DMS153 treated with DMSO at 0.1 percent for 48 hours (cell line): ENCODE data around the gene KRTAP4-2.
"Not testable (repeated sequence)": the region's sequence is repeated elsewhere in the genome, so short reads cannot be mapped to it uniquely, and the experiment has no call there.

Experiments
- DNase-seq: peaks from one replicate; lab custom pipeline; 2025; ENCODE audit not compliant: unreplicated experiment; lab: John Stamatoyannopoulos, UW

Gene KRTAP4-2

DNA sequence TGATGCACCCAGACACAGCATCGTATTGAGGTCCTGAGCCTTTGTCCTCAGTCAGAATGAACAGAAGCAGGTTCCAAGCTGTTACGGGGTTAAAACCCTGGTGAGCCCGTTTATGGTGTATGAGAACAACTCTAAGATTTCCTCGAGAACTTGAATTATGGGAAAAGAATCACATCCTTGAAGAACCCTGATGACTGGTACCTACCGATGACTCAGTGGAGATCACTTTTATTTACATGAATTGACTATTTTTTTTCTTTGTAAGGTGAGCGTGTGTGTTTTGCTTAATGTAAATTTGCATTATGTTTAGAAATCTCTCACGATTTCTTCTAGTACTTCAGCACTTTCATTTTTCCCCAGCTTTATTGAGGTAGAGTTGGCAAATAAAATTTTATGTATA lies 14.2 kb downstream of the KRTAP4-2 start:
- DNase-seq = no peak

DNA sequence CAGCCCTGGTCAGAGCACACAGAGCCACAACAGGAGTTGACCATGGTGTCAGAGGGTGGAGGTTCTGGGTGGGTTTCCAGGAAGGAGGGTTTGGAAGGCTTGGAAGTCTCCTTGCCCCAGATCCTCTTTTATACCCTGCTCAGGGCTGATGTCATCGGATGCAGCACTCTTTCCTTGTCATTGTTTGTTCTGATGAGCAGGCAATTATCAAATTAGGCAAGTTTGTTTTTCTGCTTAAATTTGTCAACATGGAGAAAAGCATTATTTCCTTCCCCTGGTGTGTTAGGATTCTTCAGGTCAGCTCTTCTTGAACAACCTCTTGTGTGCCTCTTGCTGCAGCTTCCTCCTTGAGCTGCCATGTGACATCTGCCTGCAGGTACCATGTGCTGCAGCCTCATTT lies 17.4 kb downstream of the KRTAP4-2 start, which contains the start of gene KRTAP4-4:
TSS of gene KRTAP4-4 (minus strand) at position 101 of the 400 bp plus-strand sequence. CDS start at position 44, 57 bp downstream.
- no peak for DNase-seq

DNA sequence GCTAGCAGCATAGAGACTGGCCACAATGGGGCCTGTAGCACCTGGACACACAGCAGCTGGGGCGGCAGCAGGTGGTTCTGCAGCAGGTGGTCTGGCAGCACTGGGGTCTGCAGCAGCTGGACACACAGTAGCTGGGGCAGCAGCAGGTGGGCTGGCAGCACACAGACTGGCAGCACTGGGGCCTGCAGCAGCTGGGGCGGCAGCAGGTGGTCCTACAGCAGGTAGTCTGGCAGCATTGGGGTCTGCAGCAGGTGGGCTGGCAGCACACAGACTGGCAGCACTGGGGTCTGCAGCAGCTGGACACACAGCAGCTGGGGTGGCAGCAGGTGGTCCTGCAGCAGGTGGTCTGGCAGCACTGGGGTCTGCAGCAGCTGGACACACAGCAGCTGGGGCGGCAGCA lies 17.8 kb downstream of the KRTAP4-2 start:
- not testable (repeated sequence) for DNase-seq

DNA sequence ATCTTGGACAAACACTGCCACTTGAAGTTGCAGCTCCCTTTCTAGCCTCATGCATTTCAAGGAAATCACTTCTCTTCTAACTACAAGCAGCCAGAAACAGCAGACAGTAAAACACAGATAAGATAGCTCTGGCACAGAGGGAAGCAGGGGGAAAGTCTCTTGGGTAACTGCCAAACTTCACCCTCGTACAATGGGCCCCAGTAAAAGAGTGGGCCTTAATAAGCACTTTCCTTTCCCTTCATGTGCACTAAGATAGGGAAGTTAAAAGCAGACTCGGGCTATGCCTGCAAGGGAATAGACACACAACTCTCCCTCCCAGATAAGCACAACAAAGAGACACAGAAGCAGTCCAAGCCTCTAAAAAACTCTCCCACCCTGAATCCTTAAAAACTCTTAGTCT lies 24.2 kb downstream of the KRTAP4-2 start:
- DNase-seq = no peak

DNA sequence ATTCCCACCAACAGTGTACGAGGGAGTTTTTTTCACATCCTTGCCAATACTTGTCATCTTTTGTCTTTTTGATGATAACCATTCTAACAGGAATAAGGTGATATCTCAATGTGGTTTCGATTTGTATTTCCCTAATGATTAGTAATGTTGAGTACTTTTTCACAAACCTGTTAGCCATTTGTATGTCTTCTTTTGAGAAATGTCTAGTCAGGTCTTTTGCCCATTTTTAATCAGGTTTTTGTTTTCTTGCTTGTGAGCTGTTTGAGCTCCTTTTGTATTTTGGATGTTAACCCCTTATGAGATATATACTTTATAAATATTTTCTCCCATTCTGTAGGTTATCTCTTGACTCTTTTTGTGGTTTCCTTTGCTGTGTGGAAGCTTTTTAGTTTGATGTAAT lies 26.5 kb downstream of the KRTAP4-2 start:
- no peak for DNase-seq

DNA sequence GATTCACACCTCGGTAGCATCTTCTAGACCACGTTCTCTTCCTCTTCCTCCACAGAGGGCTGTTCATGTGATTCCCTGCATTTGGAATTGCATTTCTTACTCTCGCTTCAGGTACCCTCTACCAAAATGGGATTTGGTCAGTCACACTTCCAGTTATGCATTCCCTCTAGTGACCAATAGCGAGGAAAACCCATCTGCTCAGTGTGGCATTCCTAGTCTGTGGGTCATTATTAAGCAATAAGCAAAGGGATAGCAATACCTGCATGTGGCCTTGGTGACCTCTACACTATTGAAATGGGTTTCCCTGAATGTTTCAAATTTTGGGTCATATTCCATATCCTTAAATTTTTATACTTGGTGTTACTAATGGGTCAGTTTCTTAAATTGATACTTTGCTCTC lies 28.0 kb downstream of the KRTAP4-2 start:
- no peak for DNase-seq

DNA sequence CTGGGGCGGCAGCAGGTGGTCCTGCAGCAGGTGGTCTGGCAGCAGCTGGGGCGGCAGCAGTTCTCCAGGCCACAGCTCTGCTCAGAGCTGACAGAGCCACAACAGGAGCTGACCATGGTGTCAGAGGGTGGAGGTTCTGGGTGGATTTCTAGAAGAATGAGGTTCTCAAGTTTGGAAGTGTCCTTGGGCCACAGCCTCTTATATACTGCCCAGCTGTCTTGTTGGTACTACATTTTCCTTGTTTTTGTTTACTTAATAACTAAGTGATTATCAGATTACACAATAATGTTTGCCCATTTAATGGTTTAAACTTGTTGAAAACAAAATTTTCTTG lies 28.4 kb downstream of the KRTAP4-2 start, which contains the start of gene KRTAP4-5:
TSS of gene KRTAP4-5 (minus strand) at position 174 of the 334 bp plus-strand sequence. CDS start at position 116, 58 bp downstream.
- no peak for DNase-seq

DNA sequence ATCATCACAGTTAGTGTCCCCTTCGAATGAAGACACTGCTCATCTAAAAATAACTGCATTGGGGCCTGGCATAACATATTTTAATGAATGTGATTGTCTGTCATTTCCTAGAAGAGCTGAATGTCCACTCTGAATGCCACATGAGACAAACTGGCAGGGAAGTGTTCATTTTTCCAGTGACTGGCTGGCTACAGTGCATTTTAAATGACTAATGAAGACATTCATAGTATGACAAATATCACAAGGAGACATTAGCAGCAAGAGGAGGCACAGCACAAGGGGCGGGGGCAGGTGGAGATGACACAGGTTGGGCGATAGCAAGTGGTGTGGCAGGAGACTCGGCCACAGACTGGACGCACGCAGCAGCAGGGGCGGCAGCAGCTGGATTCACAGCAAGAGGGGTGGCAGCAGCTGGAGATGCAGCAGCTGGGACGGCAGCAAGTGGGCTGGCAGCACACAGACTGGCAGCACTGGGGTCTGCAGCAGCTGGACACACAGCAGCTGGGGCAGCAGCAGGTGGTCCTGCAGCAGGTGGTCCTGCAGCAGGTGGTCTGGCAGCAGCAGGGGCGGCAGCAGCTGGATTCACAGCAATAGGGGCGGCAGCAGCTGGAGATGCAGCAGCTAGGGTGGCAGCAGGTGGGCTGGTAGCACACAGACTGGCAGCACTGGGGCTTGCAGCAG lies 28.9 kb downstream of the KRTAP4-2 start:
- not testable (repeated sequence) for DNase-seq

DNA sequence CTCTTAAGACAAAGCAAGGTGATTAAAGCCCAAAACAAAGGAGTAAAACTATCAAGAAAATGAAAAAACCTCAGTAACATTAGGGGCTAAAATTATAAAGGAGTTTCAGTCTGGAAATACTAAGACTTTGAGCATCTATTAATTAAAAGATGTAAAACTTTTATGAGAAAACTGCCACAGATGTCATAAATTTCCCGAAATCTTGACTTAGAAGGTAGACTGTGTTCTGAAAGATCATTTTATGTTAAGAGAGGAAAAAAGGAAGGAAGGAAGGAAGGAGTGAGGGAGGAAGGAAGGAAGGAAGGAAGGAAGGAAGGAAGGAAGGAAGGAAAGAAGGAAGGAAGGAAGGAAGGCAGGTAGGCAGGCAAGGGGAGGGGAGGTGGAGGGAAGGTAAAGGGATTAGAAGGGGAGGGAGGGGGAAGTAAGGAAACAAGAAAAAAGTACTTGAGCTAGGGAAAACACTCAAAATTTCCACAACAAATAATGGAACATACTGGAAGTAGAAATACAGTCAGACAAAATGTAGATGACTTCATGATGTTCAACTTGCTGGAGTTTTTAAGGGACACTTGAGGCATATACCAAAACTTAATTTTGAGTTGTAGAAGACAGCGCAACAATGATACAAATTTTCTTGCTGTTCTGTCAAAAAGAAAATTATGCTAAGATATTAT lies 30.4 kb downstream of the KRTAP4-2 start:
- no peak for DNase-seq

DNA sequence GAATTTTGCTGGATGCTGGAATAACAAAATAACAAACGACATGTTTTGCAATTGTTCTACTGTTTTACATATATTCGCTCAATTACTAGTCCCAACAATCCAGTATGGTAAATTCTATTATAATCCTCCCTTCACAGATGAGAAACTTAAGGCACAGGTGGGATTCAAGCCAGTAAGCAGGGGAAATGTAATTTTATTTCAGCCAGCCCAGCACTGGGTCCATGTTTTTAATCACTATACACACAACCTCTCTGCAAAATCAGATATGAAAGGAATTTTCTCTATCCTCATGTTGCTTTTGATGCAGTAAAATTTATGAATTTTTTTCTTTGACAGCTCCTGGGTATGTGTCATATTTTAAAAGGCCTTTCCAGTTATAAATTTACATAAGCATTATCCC lies 32.8 kb downstream of the KRTAP4-2 start:
- no peak for DNase-seq

DNA sequence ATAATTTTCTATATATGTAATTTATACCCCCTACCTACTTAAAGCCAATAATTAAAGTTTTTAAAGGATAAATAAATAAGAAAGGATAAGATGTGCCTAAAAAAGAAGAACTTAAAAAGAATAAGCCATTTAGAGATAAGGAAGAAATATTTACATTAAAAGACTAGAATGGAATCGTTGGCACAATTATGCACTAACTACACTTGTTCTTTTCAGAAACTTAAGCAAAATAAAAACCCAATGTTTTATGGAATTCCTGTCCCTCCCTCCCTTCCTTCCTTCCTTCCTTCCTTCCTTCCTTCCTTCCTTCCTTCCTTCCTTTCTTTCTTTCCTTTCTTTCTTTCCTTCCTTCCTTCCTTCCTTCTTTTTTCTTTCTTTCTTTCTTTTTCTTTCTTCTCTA lies 33.2 kb downstream of the KRTAP4-2 start:
- no peak for DNase-seq

DNA sequence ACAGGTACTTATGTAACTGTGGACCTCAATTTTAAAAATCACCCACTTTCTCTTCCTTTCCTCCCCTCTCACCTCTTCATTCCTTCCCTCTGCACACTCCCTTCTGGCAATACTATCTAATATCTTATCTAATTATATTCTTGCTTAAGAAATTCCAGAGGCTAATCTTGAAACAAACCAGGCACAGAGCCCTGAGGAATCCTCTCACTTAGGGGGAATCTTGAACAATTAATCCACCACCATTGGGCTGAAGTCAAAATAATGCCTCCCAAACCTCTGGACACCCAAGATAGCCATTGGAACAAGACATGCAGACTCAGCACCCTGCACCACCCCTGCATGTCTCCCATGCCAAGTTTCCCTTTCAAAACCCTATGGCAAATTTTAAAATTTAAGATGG lies 36.7 kb downstream of the KRTAP4-2 start:
- no peak for DNase-seq

DNA sequence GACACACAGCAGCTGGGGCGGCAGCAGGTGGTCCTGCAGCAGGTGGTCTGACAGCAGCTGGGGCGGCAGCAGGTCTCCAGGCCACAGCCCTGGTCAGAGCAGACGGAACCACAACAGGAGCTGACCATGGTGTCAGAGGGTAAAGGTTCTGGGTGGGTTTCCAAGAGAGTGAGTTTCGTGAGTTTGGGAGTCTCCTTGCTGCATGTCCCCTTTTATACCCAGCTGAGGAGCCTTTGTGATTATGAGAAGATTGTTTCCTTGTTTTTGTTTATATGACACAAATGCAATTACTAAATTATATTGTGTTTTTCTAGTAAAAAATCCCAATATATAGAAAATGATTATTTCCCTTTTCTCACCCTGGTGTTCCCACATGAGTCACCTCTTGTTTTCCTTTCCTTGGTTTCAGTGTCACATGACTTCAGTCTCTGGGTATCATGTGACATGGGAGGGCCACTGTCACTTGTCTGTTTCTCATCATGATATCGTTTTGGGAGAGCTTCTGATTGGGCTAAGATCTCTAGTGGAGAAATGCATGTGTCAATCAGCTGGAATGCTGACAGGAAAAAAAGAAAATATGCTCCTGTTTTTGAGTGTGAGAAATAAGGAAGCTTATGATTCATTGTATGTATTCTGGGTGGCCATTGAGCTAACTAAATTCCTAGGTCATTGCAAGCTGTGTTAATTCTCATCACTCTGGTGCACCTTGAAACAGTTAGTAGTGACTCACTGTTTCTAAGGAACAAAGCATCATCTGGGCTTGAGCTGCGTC lies 37.5 kb downstream of the KRTAP4-2 start, which contains the start of gene KRTAP4-6:
TSS of gene KRTAP4-6 (minus strand) at position 185 of the 772 bp plus-strand sequence. CDS start at position 128, 57 bp downstream.
- DNase-seq = no peak

DNA sequence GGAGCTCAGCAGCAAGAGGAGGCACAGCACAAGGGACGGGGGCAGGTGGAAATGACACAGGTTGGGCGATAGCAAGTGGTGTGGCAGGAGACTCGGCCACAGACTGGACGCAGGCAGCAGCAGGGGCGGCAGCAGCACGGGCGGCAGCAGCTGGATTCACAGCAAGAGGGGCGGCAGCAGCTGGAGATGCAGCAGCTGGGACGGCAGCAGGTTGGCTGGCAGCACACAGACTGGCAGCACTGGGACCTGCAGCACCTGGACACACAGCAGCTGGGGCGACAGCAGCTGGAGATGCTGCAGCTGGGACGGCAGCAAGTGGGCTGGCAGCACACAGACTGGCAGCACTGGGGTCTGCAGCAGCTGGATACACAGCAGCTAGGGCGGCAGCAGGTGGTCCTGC lies 38.2 kb downstream of the KRTAP4-2 start:
- DNase-seq = not testable (repeated sequence)

DNA sequence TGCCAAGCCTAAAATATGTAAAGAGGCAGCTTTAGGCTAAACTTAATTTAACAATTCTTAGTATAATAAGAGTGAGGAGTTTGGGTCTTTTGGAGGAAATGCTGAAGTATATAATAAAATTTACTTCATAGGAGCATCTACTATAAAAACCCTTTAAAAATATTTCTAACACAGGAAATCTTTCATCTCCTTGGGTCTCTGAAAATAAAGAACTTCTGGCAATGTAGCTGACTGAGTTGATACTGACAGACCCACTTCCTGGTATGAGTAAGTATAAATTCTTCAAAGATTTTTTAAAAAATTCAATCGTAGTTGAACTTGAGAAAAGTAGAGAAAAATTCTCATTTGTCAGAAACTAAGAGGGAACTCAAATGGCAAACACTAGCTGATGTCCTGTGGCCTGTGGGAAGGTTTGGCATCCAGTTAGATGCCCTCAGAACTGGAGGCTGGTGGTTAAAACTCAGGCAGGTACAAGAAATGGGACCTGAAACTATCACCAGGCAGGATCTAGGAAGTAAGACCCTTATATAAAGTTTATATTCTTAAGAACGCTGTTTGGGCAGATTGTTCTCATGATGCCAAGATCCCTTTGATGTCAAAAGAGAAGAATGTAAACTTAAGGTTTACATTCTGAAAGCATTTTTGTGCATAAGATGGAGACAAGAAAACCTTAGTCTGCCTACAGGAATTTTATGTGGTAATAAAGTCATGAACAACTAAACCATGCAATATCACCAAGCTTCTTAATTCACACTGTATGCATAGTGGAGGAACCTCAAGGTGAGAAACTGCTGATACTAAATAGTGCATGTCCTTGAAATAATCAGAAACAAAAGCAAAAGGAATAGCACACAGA lies 43.9 kb downstream of the KRTAP4-2 start:
- no peak for DNase-seq

DNA sequence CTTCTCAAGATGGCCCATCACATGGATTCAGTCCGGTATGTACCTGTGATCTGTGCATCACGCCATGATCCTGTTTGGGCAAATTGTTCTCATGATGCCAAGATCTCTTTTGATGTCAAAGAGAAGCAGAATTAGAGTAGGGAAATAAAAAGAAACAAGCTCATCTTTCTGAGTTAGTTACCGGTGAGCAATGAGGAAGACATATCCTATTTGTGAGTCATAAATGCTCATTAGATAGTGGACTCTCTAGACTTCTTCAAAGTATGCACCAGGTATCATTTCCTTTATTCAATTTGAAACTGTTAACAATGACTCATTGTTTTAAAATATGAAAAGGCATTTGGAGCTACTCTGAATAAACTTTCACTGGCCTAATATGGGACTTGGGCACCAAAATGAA lies 46.0 kb downstream of the KRTAP4-2 start:
- no peak for DNase-seq
